ENCODE measurements around the gene LMLN.

LMLN gene

GRCh38 chr3:197949778-197950676 lies 10.0 kb upstream of the LMLN start, which contains the start of gene RPL35A:
Gene RPL35A (plus strand): TSS chr3:197950190. CDS start chr3:197950968, 778 bp downstream.
- peak; percentile 92 for ATAC-seq
- TF ChIP-seq ZNF70 (CRISPR knock-in tag; IDR thresholded peaks at IDR 0.05) (peak; percentile 87), ZC3H10 (CRISPR knock-in tag; IDR thresholded peaks at IDR 0.05) (no peak), PPARA (CRISPR knock-in tag; IDR thresholded peaks at IDR 0.05; ENCODE audit: borderline replicate concordance) (no peak), ZNF8 (CRISPR knock-in tag; IDR thresholded peaks at IDR 0.05) (no peak), RARB (CRISPR knock-in tag; IDR thresholded peaks at IDR 0.05) (no peak)

- TF ChIP-seq CSDC2 (CRISPR knock-in tag; IDR thresholded peaks at IDR 0.05) (no peak), SNAI2 (CRISPR knock-in tag; IDR thresholded peaks at IDR 0.05) (no peak), PATZ1 (CRISPR knock-in tag; IDR thresholded peaks at IDR 0.05; ENCODE audit: borderline replicate concordance) (no peak), ARNTL (CRISPR knock-in tag; IDR thresholded peaks at IDR 0.05; ENCODE audit: borderline replicate concordance, low read depth) (no peak), CREB5 (CRISPR knock-in tag; IDR thresholded peaks at IDR 0.05; ENCODE audit: low read depth) (no peak), ZFP3 (CRISPR knock-in tag; IDR thresholded peaks at IDR 0.05) (0 out of 2 replicates have a peak, but pooled peaks have one; percentile 24), POU6F1 (CRISPR knock-in tag; IDR thresholded peaks at IDR 0.05; ENCODE audit: borderline replicate concordance, low read depth) (no peak), RARB (CRISPR knock-in tag; IDR thresholded peaks at IDR 0.05) (no peak)
- no peak for ATAC-seq
Observed at GRCh38 chr3:197950677-197951061, 9.3 kb upstream of the LMLN start.

- ATAC-seq: no peak
- TF ChIP-seq CSRNP3 (CRISPR knock-in tag; IDR thresholded peaks at IDR 0.05) (no peak), ZFP3 (CRISPR knock-in tag; IDR thresholded peaks at IDR 0.05) (no peak), BACH2 (CRISPR knock-in tag; IDR thresholded peaks at IDR 0.05; ENCODE audit: borderline replicate concordance) (no peak), POU6F1 (CRISPR knock-in tag; IDR thresholded peaks at IDR 0.05; ENCODE audit: borderline replicate concordance, low read depth) (no peak), ZC3H10 (CRISPR knock-in tag; IDR thresholded peaks at IDR 0.05) (no peak), CSDC2 (CRISPR knock-in tag; IDR thresholded peaks at IDR 0.05) (no peak), TCF4 (CRISPR knock-in tag; IDR thresholded peaks at IDR 0.05; ENCODE audit: borderline replicate concordance) (no peak), GLIS3 (CRISPR knock-in tag; IDR thresholded peaks at IDR 0.05) (no peak), ESRRG (CRISPR knock-in tag; IDR thresholded peaks at IDR 0.05) (no peak), CREB5 (CRISPR knock-in tag; IDR thresholded peaks at IDR 0.05; ENCODE audit: low read depth) (no peak), TSHZ2 (CRISPR knock-in tag; IDR thresholded peaks at IDR 0.05) (no peak), ZNF565 (CRISPR knock-in tag; conservative IDR thresholded peaks at IDR 0.05; ENCODE audit: low read depth) (no peak)
Observed at GRCh38 chr3:197951392-197951990, 8.5 kb upstream of the LMLN start.
